H1 (cell line): Measurements from ENCODE around the gene POLR2H. TPM values are rescaled to one million over a fixed set of nuclear protein-coding genes. Genes with fewer than 3 reads are reported as not detected.

Experiments used
- CTCF ChIA-PET: fragments of 300-600 bp; sonication (Branson Sonifier 250); formaldehyde crosslinking; loops from one replicate; lab custom pipeline; 2021; ENCODE audit not compliant: partially characterized antibody; lab: Charles Lee
- POLR2A ChIA-PET: fragments of 300-600 bp; sonication (Branson Sonifier 250); formaldehyde crosslinking; loops from one replicate; lab custom pipeline; 2021; ENCODE audit warnings: inconsistent platforms; ENCODE audit not compliant: partially characterized antibody; lab: Charles Lee
- DNase-seq, 2 experiments: peaks; one replicate each; pipeline versions ENCODE4 v3.0.0 to v3.0.0-alpha.2; 2010 to 2022; ENCODE audit warnings: low spot score in 2 of 2, low read depth in 1 of 2, mixed read lengths in 1 of 2
- FAIRE-seq: peaks from 2 replicates; lab custom pipeline; 2011; peaks lifted over from hg19 to GRCh38; lab: Jason Lieb, UNC
- H2AFZ ChIP-seq: 2 replicates; pipeline ENCODE4 v1.8.1; 2012; ENCODE audit warnings: low read length, inconsistent platforms
- H2AK5ac ChIP-seq: 2 replicates; pipeline ENCODE4 v1.6.1; 2013; ENCODE audit warnings: low read depth, low read length
- H2BK120ac ChIP-seq: replicated peaks from 2 replicates; pipeline ENCODE3; 2013; ENCODE audit warnings: low read depth, low read length, inconsistent platforms
- H2BK12ac ChIP-seq: 2 replicates; pipeline ENCODE4 v1.6.1; 2013; ENCODE audit warnings: low read depth, low read length
- H2BK15ac ChIP-seq: 2 replicates; pipeline ENCODE4 v1.6.1; 2013; ENCODE audit warnings: low read length
- H2BK20ac ChIP-seq: 2 replicates; pipeline ENCODE4 v1.6.1; 2013; ENCODE audit warnings: low read length
- H2BK5ac ChIP-seq: 2 replicates; pipeline ENCODE4 v1.6.1; 2013; ENCODE audit warnings: low read depth, low read length
- H3K14ac ChIP-seq: 2 replicates; pipeline ENCODE4 v1.6.1; 2013; ENCODE audit warnings: inconsistent platforms; ENCODE audit not compliant: insufficient read length
- H3K18ac ChIP-seq: 2 replicates; pipeline ENCODE4 v1.6.1; 2013; ENCODE audit warnings: low read length; ENCODE audit errors: extremely low read depth
- H3K23ac ChIP-seq: 2 replicates; pipeline ENCODE4 v1.6.1; 2013; ENCODE audit warnings: inconsistent platforms; ENCODE audit not compliant: insufficient read length
- H3K23me2 ChIP-seq: 2 replicates; pipeline ENCODE4 v1.6.1; 2013; ENCODE audit warnings: low read depth, low read length
- H3K27ac ChIP-seq: 2 replicates; pipeline ENCODE4 v1.6.1; 2011; ENCODE audit warnings: low read depth, low read length, inconsistent platforms
- H3K27me3 ChIP-seq, 4 experiments: replicated peaks in 1 of 4; 1 replicate in 1 of 4; 2 replicates in 3 of 4; pipeline versions ENCODE4 v1.6.1 to v1.8.1; 2011 to 2013; ENCODE audit warnings: low read length in 3 of 4, mild to moderate bottlenecking in 3 of 4, inconsistent platforms in 2 of 4, mixed read lengths in 2 of 4, moderate library complexity in 1 of 4; ENCODE audit not compliant: control insufficient read depth in 3 of 4, insufficient read depth in 3 of 4; ENCODE audit errors: extremely low read depth in 1 of 4
- H3K36me3 ChIP-seq, 4 experiments: 2 replicates each; pipeline versions ENCODE4 v1.6.1 to v1.8.1; 2011 to 2013; ENCODE audit warnings: mild to moderate bottlenecking in 4 of 4, low read length in 3 of 4, moderate library complexity in 2 of 4, control low read depth in 1 of 4, inconsistent platforms in 1 of 4; ENCODE audit not compliant: insufficient read depth in 4 of 4, control insufficient read depth in 2 of 4
- H3K4ac ChIP-seq: replicated peaks from 2 replicates; pipeline ENCODE3; 2013; ENCODE audit warnings: low read length, low read depth, mixed read lengths, inconsistent platforms; ENCODE audit not compliant: insufficient read length
- H3K4me1 ChIP-seq, 4 experiments: replicated peaks in 1 of 4; 1 replicate in 1 of 4; 2 replicates in 3 of 4; pipeline versions ENCODE4 v1.6.1 to v1.8.1; 2011 to 2013; ENCODE audit warnings: low read length in 3 of 4, inconsistent platforms in 2 of 4, mixed read lengths in 1 of 4; ENCODE audit not compliant: insufficient read depth in 4 of 4, control insufficient read depth in 3 of 4
- H3K4me2 ChIP-seq, 2 experiments: 2 replicates each; pipeline versions ENCODE4 v1.6.1 to v1.8.1; 2011 to 2013; ENCODE audit warnings: low read depth in 2 of 2, low read length in 2 of 2, control low read depth in 1 of 2, inconsistent platforms in 1 of 2, mild to moderate bottlenecking in 1 of 2; ENCODE audit not compliant: insufficient read depth in 1 of 2
- H3K4me3 ChIP-seq, 4 experiments: fragments of 200-600, 300-600 bp in 1 of 4; sonication (generic), shearing (Covaris generic), sonication (Bioruptor Twin) in 1 of 4; 2 replicates each; pipeline versions ENCODE4 v1.5.1 to v1.8.1; 2011 to 2016; ENCODE audit warnings: low read length in 4 of 4, low read depth in 3 of 4, control low read depth in 2 of 4, inconsistent platforms in 2 of 4, mild to moderate bottlenecking in 2 of 4, mixed read lengths in 1 of 4, moderate library complexity in 1 of 4; ENCODE audit not compliant: insufficient read depth in 2 of 4; ENCODE audit errors: extremely low read depth in 1 of 4
- H3K56ac ChIP-seq: replicated peaks from 2 replicates; pipeline ENCODE3; 2013; ENCODE audit warnings: low read depth, mild to moderate bottlenecking, mixed read lengths, low read length, inconsistent platforms; ENCODE audit not compliant: insufficient read length
- H3K79me1 ChIP-seq: 2 replicates; pipeline ENCODE4 v1.6.1; 2013; ENCODE audit warnings: low read depth, low read length, control low read depth
- H3K79me2 ChIP-seq, 2 experiments: 2 replicates each; pipeline versions ENCODE4 v1.6.1 to v1.8.1; 2012 to 2013; ENCODE audit warnings: low read length in 2 of 2, mild to moderate bottlenecking in 2 of 2, inconsistent platforms in 1 of 2; ENCODE audit not compliant: insufficient read depth in 2 of 2, control insufficient read depth in 1 of 2
- H3K9ac ChIP-seq, 4 experiments: replicated peaks in 1 of 4; 1 replicate in 1 of 4; 2 replicates in 3 of 4; pipeline versions ENCODE4 v1.6.1 to v1.8.1; 2011 to 2013; ENCODE audit warnings: low read depth in 3 of 4, low read length in 3 of 4, control low read depth in 2 of 4, mild to moderate bottlenecking in 2 of 4, moderate library complexity in 2 of 4, inconsistent platforms in 1 of 4; ENCODE audit errors: extremely low read depth in 1 of 4
- H3K9me3 ChIP-seq, 2 experiments: 2 replicates each; pipeline versions ENCODE4 v1.6.1 to v1.8.1; 2012 to 2013; ENCODE audit warnings: mild to moderate bottlenecking in 2 of 2, moderate library complexity in 2 of 2, control low read depth in 1 of 2, inconsistent platforms in 1 of 2, low read depth in 1 of 2, low read length in 1 of 2, mixed read lengths in 1 of 2; ENCODE audit not compliant: insufficient read depth in 2 of 2
- H4K20me1 ChIP-seq, 2 experiments: replicated peaks in 1 of 2; 2 replicates each; pipeline versions ENCODE3 to v1.8.1; 2011 to 2013; ENCODE audit warnings: inconsistent platforms in 2 of 2, low read length in 2 of 2, mild to moderate bottlenecking in 1 of 2; ENCODE audit not compliant: insufficient read depth in 2 of 2, control insufficient read depth in 1 of 2
- H4K5ac ChIP-seq: 2 replicates; pipeline ENCODE4 v1.6.1; 2013; ENCODE audit warnings: low read length, low read depth, mixed read lengths, inconsistent platforms; ENCODE audit not compliant: insufficient read length
- H4K8ac ChIP-seq: 2 replicates; pipeline ENCODE4 v1.8.0; 2013; ENCODE audit warnings: mild to moderate bottlenecking, moderate library complexity, low read length, inconsistent platforms; ENCODE audit not compliant: insufficient read depth; ENCODE audit errors: extremely low read depth
- H4K91ac ChIP-seq: replicated peaks from 2 replicates; pipeline ENCODE3; 2013; ENCODE audit warnings: low read length, mixed read lengths, inconsistent platforms; ENCODE audit not compliant: insufficient read length
- E2F6 ChIP-seq: IDR thresholded peaks from 2 replicates; pipeline ENCODE4 v1.6.1; 2012; ENCODE audit warnings: inconsistent platforms
- EP300 ChIP-seq, 2 experiments: IDR thresholded peaks; 1 replicate in 1 of 2; 2 replicates in 1 of 2; pipeline ENCODE4 v1.6.1; 2011 to 2012; ENCODE audit warnings: low read depth in 2 of 2, low read length in 2 of 2, mild to moderate bottlenecking in 2 of 2, borderline replicate concordance in 1 of 2, inconsistent platforms in 1 of 2, moderate library complexity in 1 of 2
- JUND ChIP-seq: IDR thresholded peaks from 2 replicates; pipeline ENCODE4 v1.6.1; 2011; ENCODE audit warnings: mild to moderate bottlenecking, improper control_type of control experiment, low read length
- NANOG ChIP-seq: IDR thresholded peaks from 2 replicates; pipeline ENCODE4 v1.6.1; 2011; ENCODE audit warnings: low read length, low read depth, mild to moderate bottlenecking, inconsistent platforms; ENCODE audit not compliant: insufficient read depth, poor library complexity, severe bottlenecking
- POLR2A ChIP-seq, 2 experiments: IDR thresholded peaks; 1 replicate in 1 of 2; 2 replicates in 1 of 2; pipeline ENCODE4 v1.6.1; 2011; ENCODE audit warnings: low read depth in 2 of 2, low read length in 2 of 2, mild to moderate bottlenecking in 2 of 2; ENCODE audit errors: control extremely low read depth in 1 of 2
- POU5F1 ChIP-seq: IDR thresholded peaks from 2 replicates; pipeline ENCODE4 v1.6.1; 2011; ENCODE audit warnings: low read depth, mild to moderate bottlenecking, low read length, moderate library complexity
- SP1 ChIP-seq: IDR thresholded peaks from 2 replicates; pipeline ENCODE4 v1.6.1; 2011; ENCODE audit warnings: low read depth, low read length
- TAF1 ChIP-seq: IDR thresholded peaks from 2 replicates; pipeline ENCODE4 v1.6.1; 2011; ENCODE audit warnings: mild to moderate bottlenecking, low read depth, low read length
- WGBS, 2 experiments: shearing (Covaris generic) in 1 of 2; methylation state at CpG; one replicate each; pipeline versions ENCODE4 v1.1.6 to v1.1.7; 2013 to 2015; ENCODE audit warnings: low lambda C conversion rate in 2 of 2, mixed read lengths in 2 of 2, inconsistent platforms in 1 of 2, low coverage in 1 of 2, missing lambda C conversion rate in 1 of 2; ENCODE audit not compliant: insufficient replicate concordance in 2 of 2, insufficient coverage in 1 of 2, insufficient read length in 1 of 2; ENCODE audit errors: extremely low coverage in 1 of 2, missing lambda C conversion rate in 1 of 2; 5-methylcytosine and 5-hydroxymethylcytosine counted together
- polyA plus RNA-seq, 7 experiments: library from polyadenylated mRNA; depleted of rRNA in 3 of 7; stranded (reverse) in 5 of 7; unstranded in 2 of 7; fragments of >200 nt in 5 of 7; fragments of 200-250 nt in 2 of 7; gene quantifications; 1 replicate in 5 of 7; 2 replicates in 1 of 7; 4 replicates in 1 of 7; pipeline versions ENCODE4 v1.2.1 to v1.2.3, GENCODE V29; 2011 to 2013; ENCODE audit warnings: missing spikeins in 2 of 7, mixed read lengths in 2 of 7
- total RNA-seq: library from RNA; stranded (reverse); fragmentation: NEBNext Ultra II Directional; extraction: Animal tissue kit (Norgen Biotek cat#: 25700); gene quantifications from 2 replicates; pipeline ENCODE4 v1.2.1, GENCODE V29; 2021

Gene POLR2H
- total and polyA plus RNA-seq, 2 of the 8 experiments (the other 6 are each of a cell fraction or from before 2014, with no cell fraction given): 113 to 335 TPM

DNA sequence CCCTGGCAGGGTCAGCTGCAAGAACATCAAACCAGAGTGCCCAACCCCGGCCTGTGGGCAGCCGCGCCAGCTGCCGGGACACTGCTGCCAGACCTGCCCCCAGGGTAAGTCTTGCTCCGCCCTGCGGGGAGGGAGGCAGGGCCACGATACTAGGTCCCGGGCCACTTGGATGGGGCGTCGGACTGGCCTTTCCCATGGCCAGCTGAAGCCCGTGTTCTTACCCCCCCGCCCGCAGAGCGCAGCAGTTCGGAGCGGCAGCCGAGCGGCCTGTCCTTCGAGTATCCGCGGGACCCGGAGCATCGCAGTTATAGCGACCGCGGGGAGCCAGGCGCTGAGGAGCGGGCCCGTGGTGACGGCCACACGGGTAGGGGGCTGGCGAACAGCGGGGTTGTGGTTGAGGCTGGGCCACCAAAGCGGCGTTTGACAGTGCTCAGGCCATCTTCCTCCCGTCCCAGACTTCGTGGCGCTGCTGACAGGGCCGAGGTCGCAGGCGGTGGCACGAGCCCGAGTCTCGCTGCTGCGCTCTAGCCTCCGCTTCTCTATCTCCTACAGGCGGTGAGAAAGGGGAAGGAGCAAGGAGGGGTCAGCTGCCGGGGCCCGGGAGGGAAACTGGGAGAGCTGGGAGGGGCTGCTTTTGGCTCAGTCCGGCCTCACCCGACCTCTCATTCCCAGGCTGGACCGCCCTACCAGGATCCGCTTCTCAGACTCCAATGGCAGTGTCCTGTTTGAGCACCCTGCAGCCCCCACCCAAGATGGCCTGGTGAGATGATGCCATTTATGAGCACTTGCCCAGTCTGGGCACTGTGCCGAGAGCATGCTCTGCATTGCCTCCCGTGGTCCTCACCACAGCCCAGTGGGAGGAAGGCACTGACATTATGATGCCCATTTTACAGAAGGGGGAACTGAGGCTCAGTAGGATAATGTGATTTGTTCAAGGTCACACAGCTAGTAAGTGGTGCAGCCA is 20.0 kb downstream of the POLR2H start:
- Histone ChIP-seq H2BK20ac (no peak overlapping the region), H2BK120ac (no peak overlapping the region), H2BK5ac (no peak overlapping the region), H2AK5ac (no peak overlapping the region), H3K18ac (no peak overlapping the region), H2BK12ac (no peak overlapping the region; the same call in 1 of the 2 replicates), H3K4me2 (peak overlapping the region; percentile 93 to 97), H4K91ac (no peak overlapping the region), H3K79me1 (no peaks in the 10 kb centered on the region), H3K36me3 (no peaks in the 10 kb centered on the region), H3K56ac (no peak overlapping the region), H3K4me1 (peaks cover 0 to 33% (median 25%) of the 10 kb centered on the region in 4 experiments; a peak in 6 of 7 replicates), H3K23me2 (peaks cover 15% of the 10 kb centered on the region; the same call in 1 of the 2 replicates), H4K5ac (no peak overlapping the region), H3K4me3 (peak overlapping the region; percentile 52 to 71 (median 55)), H4K20me1 (peaks cover 2 to 9% of the 10 kb centered on the region in 2 experiments), H2BK15ac (no peak overlapping the region), H3K9ac (no peak overlapping the region), H3K79me2 (no peaks in the 10 kb centered on the region), H3K14ac (no peak overlapping the region), H4K8ac (peak overlapping the region; percentile 58; the same call in 1 of the 2 replicates), H3K27ac (no peak overlapping the region), H3K27me3 (peaks cover 31 to 55% (median 49%) of the 10 kb centered on the region in 4 experiments), H3K9me3 (no peaks in the 10 kb centered on the region), H3K23ac (no peak overlapping the region), H3K4ac (no peak overlapping the region), H2AFZ (no peak overlapping the region)
- DNase-seq: no peak
- POLR2A ChIA-PET: interaction anchor here (0.6 to 1.7 kb wide), 6 partner anchors 8 to 769 kb away, joined by 3 to 4 read pairs (median 4); partner anchors contain the start of gene FAM131A
- 8% methylated on average over 51 of the region's 55 CpGs; no CpG with 5 or more reads in 1 of the 2 experiments for WGBS, 2 experiments
- CTCF ChIA-PET: interaction anchor here (0.8 to 8.3 kb wide), 12 partner anchors 8 to 176 kb away, joined by 3 to 78 read pairs (median 4); no protein-coding TSS in a partner anchor
- FAIRE-seq: no peak
- no peak for TF ChIP-seq POLR2A (IDR thresholded peaks at IDR 0.05; ENCODE audit: control extremely low read depth in 1 of 2, low read depth in 2 of 2, low read length in 2 of 2)
- no peak for TF ChIP-seq TAF1
- TF ChIP-seq JUND: no peak
- no peak for TF ChIP-seq SP1
- no peak for TF ChIP-seq EP300 (IDR thresholded peaks at IDR 0.05; ENCODE audit: borderline replicate concordance in 1 of 2, low read depth in 2 of 2, low read length in 2 of 2)
- TF ChIP-seq E2F6: peak; percentile 64
- no peak for TF ChIP-seq NANOG
- no peak for TF ChIP-seq POU5F1
